SIG-M5 treated with dmso at 0.1 percent for 504 hours (cell line): ENCODE results near the gene OR5L2.
"Not testable (repeated sequence)": the region's sequence is repeated elsewhere in the genome, so short reads cannot be mapped to it uniquely, and the experiment has no call there.

Experiments
- DNase-seq: peaks from one replicate; lab custom pipeline; 2025; ENCODE audit not compliant: unreplicated experiment; lab: John Stamatoyannopoulos, UW

Gene OR5L2

GRCh38 chr11:55826919-55827318 is at the start of gene OR5L2:
OR5L2 (plus strand) TSS chr11:55827219; CDS start chr11:55827219, 0 bp downstream.
- DNase-seq = no peak

GRCh38 chr11:55791606-55792005 is 35.4 kb upstream of the OR5L2 start:
- no peak for DNase-seq

GRCh38 chr11:55793321-55793720 is 33.7 kb upstream of the OR5L2 start:
- no peak for DNase-seq

- no peak for DNase-seq
Measured at GRCh38 chr11:55795256-55795655, 31.8 kb upstream of the OR5L2 start, which contains the start of gene OR5D14. OR5D14 (plus strand) TSS chr11:55795556; CDS start chr11:55795556, 0 bp downstream.

GRCh38 chr11:55806248-55806647 is 20.8 kb upstream of the OR5L2 start:
- DNase-seq = no peak

- DNase-seq = no peak
Measured at GRCh38 chr11:55811067-55811466, 16.0 kb upstream of the OR5L2 start, which contains the start of gene OR5L1. OR5L1 (plus strand) TSS chr11:55811367; CDS start chr11:55811467, 100 bp downstream.

GRCh38 chr11:55819330-55819729 is 7.7 kb upstream of the OR5L2 start, which contains the start of gene OR5D18:
OR5D18 (plus strand) TSS chr11:55819630; CDS start chr11:55819630, 0 bp downstream.
- no peak for DNase-seq

- DNase-seq = no peak
Measured at GRCh38 chr11:55838452-55838851, 11.4 kb downstream of the OR5L2 start, which contains the start of gene OR5D16. OR5D16 (plus strand) TSS chr11:55838752; CDS start chr11:55838752, 0 bp downstream.

- DNase-seq = no peak
Measured at GRCh38 chr11:55847453-55847852, 20.4 kb downstream of the OR5L2 start.

- DNase-seq = no peak
Measured at GRCh38 chr11:55849037-55849436, 22.0 kb downstream of the OR5L2 start.

- no peak for DNase-seq
Measured at GRCh38 chr11:55852141-55852540, 25.1 kb downstream of the OR5L2 start.

GRCh38 chr11:55854704-55855103 is 27.7 kb downstream of the OR5L2 start:
- no peak for DNase-seq

GRCh38 chr11:55867354-55867753 is 40.3 kb downstream of the OR5L2 start:
- not testable (repeated sequence) for DNase-seq

GRCh38 chr11:55872731-55873130 is 45.7 kb downstream of the OR5L2 start:
- DNase-seq = not testable (repeated sequence)

- DNase-seq = not testable (repeated sequence)
Measured at GRCh38 chr11:55873146-55873545, 46.1 kb downstream of the OR5L2 start.
